ENCODE data around the gene MB21D2. TPM values are rescaled to one million over a fixed set of nuclear protein-coding genes. Genes with fewer than 3 reads are reported as not detected.

The MB21D2 gene
- total and polyA plus RNA-seq, 2 of the 8 experiments (the other 6 are each of a cell fraction or from before 2014, with no cell fraction given) = 10.0 to 21.0 TPM

GRCh38 chr3:192906940-192907339 is 10.7 kb downstream of the MB21D2 start (continued):
- TF ChIP-seq CHD7 (IDR thresholded peaks at IDR 0.05; ENCODE audit: insufficient replicate concordance, low read length) = no peak
- no peak for TF ChIP-seq BACH1 (IDR thresholded peaks at IDR 0.05; ENCODE audit: low read length)
- TF ChIP-seq SP4 (IDR thresholded peaks at IDR 0.05; ENCODE audit: low read length) = no peak
- TF ChIP-seq MAX (IDR thresholded peaks at IDR 0.05) = no peak
- TF ChIP-seq POLR2AphosphoS5 (IDR thresholded peaks at IDR 0.05; ENCODE audit: low read depth, low read length) = no peak
- no peak for TF ChIP-seq CBX8 (IDR thresholded peaks at IDR 0.05; ENCODE audit: borderline replicate concordance, low read depth, low read length)
- TF ChIP-seq ZNF274 (IDR thresholded peaks at IDR 0.05; ENCODE audit: borderline replicate concordance, extremely low read depth, low read length) = no peak
- no peak for TF ChIP-seq SAP30 (IDR thresholded peaks at IDR 0.05; ENCODE audit: insufficient read depth, insufficient replicate concordance, low read length)
- TF ChIP-seq EZH2 (IDR thresholded peaks at IDR 0.05; ENCODE audit: low read depth, low read length, severe bottlenecking) = no peak
- TF ChIP-seq JUND (IDR thresholded peaks at IDR 0.05; ENCODE audit: low read length) = no peak
- TF ChIP-seq RFX5 (IDR thresholded peaks at IDR 0.05; ENCODE audit: borderline replicate concordance, low read depth, low read length) = no peak

Measured in H1 (cell line).